ENCODE results near the gene NCOA5. TPM values are rescaled to one million over a fixed set of nuclear protein-coding genes. Genes with fewer than 3 reads are reported as not detected.
A peak's percentile ranks its signal among the peaks of the same experiment; 100 is the strongest.

The NCOA5 gene
- total RNA-seq, 2 donors from 2014 or later: 18.7 to 20.4 TPM

- intact Hi-C loops (cut with DNase I): loop anchor here in 1 of 2 donors (10.0 kb wide), 1 partner anchor 163 kb away; no protein-coding TSS in a partner anchor
- peak; percentile 92 for DNase-seq (ENCODE audit: low spot score)
Observed at GRCh38 chr20:46011631-46012482, 77.9 kb downstream of the NCOA5 start.

Other genes with a start within 250 kb of the NCOA5 start
- gene ACOT8, start 232.6 kb downstream of the NCOA5 start, total RNA-seq: 10 to 100 TPM; 12.2 to 14.1 TPM
- 1 to 10 TPM; 2.3 to 2.5 TPM for gene ZSWIM3, start 232.3 kb downstream of the NCOA5 start, total RNA-seq
- gene ZSWIM1, start 208.7 kb downstream of the NCOA5 start, total RNA-seq: 1 to 10 TPM; 6.5 to 7.0 TPM
- gene SPATA25, start 202.3 kb downstream of the NCOA5 start, total RNA-seq: 1 to 10 TPM in 1 of 2 donors, under 1 TPM in 1; 1.00 to 9.6 TPM
- 10 to 100 TPM; 10.0 to 35.4 TPM for gene NEURL2, start 198.8 kb downstream of the NCOA5 start, total RNA-seq
- gene CTSA, start 198.6 kb downstream of the NCOA5 start, total RNA-seq: 100 to 1,000 TPM in 1 of 2 donors, 10 to 100 TPM in 1; 81.2 to 112 TPM
- gene PLTP, start 177.8 kb downstream of the NCOA5 start, total RNA-seq: 100 to 1,000 TPM; 134 to 689 TPM
- 10 to 100 TPM; 27.3 to 35.7 TPM for gene PCIF1, start 155.3 kb downstream of the NCOA5 start, total RNA-seq
- 10 to 100 TPM; 12.6 to 13.7 TPM for gene ZNF335, start 117.8 kb downstream of the NCOA5 start, total RNA-seq
- 10 to 100 TPM in 1 of 2 donors, 1 to 10 TPM in 1; 2.2 to 16.6 TPM for gene MMP9, start 81.1 kb downstream of the NCOA5 start, total RNA-seq
- gene SLC12A5, start 60.7 kb downstream of the NCOA5 start, total RNA-seq: under 1 TPM in 1 of 2 donors, not detected in 1; 0.48 TPM
- gene CD40, start 28.4 kb upstream of the NCOA5 start, total RNA-seq: 10 to 100 TPM in 1 of 2 donors, 1 to 10 TPM in 1; 9.6 to 11.3 TPM
- under 1 TPM; 0.28 to 0.29 TPM for gene CDH22, start 218.5 kb upstream of the NCOA5 start, total RNA-seq